Activated CD8-positive, alpha-beta memory T cell treated with anti-CD3 and anti-CD28 coated beads, Interleukin-2, amount 50 U/mL, for 24 hours (primary cell): Measurements from ENCODE around the gene GPC1.

Experiments used
- DNase-seq: peaks from one replicate; pipeline ENCODE4 v3.0.0-alpha.2; 2020; ENCODE audit errors: extremely low read depth

GPC1 gene

DNA sequence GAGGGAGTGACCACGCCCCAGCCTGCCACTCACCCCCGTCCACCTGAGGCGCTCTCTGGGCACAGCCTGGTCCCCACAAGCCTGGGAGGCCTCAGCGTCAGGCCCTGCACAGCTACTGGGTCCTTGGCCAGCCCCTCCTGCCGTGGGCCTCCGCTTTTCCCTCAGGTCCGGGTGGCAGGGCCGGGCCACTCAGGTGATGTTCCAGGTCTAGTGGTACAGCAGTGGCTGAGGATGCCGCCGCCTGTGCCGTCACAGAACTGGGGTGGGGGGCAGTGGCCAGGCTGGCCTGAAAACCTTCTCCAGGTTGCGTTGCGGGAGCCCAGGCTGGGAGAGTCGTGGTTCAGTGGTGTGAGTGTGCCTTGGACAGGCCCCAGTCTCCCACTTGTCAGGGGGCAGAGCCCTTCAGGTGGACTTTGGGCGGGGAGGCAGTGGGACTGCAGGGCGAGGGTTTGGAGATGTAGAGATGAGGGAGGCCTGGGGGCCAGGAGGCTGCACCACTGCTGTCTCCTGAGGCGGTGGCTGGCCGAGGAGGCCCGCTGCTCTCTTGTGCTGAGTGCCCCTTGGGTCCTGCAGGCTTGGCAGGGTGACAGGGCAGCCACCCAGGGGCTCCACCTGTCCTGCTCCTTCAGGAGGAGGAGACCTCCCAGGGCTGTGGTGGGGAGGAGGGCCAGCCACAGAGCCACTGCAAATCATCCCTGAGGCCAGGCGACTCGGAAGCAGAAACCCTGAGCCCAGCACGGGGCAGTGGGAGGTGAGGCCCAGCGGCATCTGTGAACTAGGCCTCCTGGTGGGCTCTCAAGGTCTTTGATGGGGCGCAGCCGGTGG lies 7.6 kb downstream of the GPC1 start:
- no peak for DNase-seq

DNA sequence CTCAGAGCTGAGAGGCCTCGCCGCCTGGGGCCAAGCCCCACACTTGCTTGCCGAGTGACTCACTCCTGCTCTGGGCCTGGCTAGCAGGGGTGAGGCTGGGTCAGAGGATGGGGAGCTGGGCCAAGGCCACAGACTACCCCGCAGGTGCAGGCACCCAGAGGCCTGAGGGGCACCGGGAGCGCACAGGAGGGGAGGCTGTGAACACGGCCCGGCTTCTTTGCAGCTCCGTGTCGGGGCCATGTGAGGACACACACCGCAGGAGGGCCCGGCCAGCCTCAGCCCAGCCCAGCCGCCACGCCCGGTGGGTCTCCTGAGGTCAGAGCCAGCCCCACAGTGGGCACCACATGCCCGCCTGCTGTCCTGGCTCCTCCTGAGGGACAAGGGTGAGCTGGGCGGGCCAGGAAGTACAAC lies 8.4 kb downstream of the GPC1 start:
- DNase-seq = no peak

DNA sequence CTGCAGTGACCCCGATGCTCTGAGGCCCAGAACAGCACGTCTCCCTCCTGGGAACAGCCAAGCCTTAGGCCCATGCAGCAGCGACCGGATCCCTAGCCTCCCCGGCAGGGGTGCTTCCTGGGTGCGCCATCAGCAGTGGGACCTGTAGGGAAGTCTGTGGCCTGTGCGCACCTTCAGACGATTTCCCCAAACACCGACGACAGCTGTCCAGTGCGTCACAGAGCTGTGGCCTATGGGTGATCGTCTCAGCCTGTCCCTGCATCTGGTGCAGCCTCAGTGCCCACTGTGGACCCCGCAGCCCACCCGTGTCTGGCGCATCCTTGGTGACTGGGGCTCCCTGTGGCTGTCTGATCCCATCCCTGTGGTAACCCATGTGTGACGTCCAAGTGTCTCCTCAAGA lies 9.0 kb downstream of the GPC1 start:
- DNase-seq = no peak

DNA sequence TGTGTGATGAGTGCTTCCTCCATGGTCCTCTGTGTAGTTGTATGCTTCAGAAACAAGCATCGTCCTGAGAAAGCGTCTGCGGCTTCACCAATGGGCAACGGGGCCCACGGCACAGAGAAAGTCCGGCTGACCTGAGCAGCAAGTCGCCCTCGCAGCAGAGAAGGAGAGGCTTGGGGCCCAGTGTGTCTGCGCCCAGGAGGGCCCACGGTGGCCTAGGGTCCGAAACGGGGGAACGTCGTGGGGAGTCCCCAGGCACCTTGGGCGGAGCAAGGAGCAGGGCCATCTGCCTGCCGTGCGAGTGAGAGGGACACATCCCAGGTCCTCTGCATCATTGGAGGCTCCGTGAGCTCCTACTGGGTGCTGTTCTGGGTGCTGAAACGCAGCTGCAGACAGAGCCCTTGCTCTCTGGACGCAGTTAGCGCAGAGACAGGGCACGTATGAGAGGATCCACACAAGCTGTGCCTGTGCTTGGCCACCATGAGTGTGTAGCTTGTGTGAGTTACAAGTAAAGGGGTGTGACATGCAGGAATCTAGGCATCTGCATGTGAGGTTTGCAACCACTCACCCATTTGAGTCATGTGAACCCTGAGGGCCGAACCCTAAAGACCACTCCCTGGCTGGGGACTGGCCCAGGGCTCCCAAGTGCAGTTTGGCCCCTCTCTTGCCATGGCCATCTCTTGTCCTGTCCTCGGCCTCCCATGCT lies 10.6 kb downstream of the GPC1 start:
- no peak for DNase-seq

DNA sequence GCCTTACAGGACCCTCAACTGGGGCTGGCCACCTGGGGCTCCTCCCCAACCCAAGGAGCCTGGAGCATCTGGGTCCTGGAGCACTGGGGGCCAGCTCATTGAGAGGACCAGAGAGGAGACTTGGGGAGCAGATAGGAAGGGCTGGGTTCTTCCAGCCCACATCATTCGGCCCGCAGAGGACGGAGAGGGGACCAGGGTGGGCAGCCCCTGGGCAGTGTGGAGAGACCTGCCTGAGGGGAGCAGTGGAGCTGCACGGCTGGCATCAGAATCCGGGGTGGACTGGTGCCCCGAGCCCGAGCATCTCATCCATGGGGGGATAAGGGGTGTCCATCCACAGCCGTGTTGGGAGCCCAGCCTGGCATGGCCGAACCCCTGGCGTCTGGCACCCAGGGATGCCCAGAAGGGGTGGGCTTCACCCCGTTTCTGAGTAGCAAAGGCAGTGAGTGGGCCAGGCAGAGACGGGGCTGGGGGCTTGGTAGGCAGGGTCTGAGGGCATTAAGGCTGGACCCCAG lies 11.3 kb downstream of the GPC1 start:
- DNase-seq = no peak

DNA sequence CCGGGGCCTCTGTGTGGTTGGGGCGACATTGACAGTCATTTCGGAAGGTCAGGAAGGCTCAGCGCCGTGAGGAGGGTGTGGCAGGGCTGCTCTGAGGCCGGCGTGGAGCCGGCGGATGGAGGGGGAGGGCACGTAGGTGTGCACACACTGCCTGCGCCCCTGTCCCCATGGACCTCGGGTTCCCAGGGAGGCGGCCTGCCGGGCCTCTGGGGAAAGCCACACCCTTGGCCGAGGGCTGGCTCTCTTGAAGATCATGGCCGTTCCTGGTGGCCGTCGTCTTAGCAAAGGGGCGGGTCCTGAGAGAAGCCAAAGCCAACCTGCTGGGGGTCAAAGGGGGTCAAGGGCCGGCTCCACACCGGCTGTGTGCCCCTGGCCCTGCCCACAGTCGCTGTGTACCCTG lies 11.9 kb downstream of the GPC1 start:
- no peak for DNase-seq

DNA sequence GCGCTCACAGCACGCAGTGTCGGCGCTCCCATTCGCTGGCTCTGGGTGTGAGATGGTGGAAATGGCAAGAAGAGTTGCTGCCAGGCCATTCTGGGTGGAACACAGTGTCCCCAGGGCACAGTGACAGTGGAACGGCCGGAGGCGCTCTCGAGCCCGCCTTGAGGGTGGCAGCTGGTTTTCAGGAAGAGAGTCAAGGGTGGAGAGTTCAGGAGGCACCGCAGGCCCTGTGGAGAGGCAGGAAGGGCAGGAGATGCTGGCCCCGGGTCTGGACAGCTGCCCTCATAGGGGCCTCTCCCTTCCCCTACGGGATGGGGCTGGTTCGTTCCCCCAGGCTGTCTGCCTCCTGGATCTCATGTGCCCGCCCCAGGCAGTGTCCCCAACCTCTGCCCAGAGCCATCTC lies 12.5 kb downstream of the GPC1 start:
- no peak for DNase-seq

DNA sequence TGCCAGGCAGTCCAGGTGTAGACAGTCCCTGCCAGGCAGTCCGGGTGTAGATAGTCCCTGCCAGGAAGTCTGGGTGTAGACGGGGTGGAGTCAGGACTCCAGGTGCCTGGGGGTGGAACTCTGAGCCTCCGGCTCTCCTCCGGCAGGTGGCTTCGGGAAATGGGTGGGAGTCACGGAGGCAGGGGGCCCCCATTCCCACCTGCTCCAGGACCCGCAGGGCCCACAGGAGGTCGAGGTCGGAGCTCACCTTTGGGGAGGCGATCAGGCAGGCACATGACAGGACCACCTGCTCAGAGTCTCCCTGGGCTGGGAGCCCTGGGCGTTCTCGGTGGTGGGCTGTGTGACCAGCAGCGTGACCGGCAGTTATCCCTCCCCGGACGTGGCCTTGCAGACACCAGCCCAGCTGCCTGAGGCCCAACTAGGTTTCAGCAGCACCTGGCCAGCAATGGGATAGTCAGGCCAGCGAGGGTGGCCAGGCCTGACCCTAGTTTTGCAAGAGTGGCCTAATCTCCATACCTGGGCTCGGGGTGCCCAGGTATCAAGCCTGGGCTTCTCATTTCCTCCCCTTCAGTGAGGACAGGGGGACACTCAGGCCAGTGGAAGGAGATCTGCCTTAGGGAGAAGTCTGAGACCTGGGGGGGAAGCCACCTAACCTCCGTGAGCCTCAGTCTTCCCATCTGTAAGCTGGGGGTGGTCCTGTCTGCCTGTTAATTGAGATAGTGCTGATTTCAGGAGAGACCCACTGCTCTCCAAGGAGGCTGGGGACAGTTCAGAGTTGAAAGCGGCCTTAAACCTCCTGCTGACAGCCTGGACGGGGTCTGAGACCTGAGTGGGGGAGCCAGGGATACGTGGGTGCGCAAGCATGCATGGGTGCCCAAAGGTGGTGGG lies 13.2 kb downstream of the GPC1 start:
- no peak for DNase-seq

DNA sequence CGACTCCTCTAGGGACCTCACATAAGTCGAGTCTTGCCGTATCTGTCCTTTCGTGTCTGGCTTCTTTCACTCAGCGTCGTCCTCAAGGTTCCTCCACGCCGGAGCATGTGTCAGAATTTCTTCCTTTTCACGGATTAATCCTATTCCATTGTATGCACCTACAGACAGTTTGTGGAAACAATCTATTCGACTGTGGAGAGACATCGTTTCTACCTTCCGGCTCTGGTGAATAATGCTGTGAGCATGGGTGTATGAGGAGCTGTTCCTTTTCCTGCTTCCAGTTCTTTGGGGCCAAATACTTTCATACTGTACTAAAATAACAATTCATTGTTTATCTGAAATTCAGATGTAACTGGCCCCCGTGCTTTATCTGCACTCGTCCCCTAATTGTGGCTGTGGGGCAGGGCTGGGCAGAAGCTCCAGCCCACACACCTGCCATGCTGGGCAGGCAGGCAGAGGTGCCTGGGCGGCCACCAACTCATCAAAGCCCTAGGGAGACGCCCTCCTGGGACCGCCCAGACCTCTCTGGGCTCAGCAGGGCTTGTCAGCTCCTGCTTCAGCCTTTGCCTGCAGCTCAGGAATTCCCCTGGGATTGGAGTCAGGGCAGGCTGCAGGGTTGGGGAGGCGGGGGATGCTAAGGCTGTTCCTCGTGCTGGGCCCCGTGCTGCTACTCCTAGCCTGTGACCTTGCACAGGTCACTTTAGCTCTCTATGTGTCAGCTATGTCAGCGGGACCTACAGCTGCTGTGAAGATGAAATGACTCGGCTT lies 14.5 kb downstream of the GPC1 start:
- no peak for DNase-seq

DNA sequence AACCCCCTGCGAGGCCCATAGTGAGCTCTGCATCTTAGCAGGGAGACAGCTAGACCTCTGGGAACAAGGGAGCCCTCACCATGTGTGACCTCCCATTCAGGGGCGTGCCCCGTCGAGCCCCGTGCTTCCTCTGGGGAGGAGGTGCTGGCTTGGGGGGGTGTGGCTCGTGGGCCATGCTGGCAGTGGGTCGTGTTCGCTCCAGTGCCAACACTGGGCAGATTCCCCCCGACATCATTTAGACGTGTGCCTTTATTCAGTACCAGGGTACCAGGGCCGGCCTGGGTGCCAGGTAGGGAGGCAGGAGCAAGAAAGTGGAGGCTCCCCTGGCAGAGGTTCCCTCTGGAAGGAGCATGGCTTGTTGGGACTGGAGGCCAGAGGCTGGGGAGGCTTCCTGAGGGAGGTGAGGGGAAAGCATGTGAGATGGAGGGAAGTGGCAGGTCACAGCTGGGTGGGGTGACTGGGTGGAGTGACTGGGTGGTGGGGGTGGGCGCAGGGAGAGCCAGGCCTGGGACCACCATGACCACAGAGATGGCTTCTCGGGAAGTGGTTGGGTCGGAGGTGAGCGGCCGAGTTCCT lies 15.2 kb downstream of the GPC1 start:
- DNase-seq = no peak

DNA sequence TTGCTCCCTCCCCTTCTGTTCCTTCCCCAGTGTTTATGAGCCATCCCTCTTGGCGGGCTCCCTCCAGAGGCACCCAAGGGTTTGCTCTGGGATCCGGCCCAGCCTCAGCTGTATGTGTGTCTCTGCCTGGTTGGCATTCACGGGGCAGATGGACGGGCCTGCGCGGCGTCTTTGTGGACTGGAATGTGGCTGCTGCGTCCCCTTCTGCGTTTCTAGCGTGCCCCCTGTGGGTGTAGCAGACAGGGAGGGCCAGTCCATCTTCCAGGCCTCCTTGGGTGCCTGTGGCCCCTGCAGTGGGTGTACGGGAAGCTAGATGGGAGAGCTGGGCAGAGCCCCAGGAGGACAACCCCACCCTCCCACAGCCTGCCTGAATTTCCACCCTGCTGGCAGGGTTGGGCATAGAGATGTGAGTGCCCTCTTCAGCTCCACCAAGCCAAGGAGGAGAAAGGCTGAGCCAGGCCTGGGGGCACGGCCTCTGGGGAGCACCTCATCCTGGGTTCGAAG lies 15.7 kb downstream of the GPC1 start:
- no peak for DNase-seq

DNA sequence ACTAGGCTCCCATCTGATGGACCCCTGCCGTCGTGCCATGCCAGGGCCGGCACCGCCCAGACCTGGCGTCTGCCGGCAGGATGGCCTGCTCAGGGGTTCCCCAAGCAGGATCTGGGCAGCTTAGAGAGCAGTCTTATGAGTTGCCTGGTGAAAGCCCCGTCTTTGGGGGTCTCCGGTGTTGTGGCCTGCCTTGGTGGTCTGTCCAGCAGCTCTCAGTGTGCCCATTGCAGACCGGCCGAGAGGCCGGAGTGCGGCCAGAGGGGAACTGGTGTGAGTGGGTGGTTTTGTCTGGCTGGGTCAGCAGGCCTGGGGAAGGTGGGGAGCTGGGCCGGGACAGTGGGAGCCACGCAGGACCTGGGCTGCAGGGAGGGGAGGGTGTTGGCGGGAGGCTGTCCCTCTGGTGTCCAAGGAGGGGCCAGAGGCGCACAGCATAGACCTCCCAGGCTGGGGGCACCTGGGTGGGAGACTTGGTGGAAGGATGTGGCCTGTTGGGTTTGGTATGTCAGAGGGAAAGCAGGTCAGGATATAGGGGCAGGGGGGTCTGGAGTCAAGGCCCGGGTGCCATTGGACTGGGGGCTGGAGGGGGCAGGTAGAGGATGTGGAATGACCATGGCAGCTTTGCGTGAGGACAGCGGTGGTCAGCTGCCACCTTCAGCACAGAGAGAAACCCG lies 16.5 kb downstream of the GPC1 start:
- no peak for DNase-seq

DNA sequence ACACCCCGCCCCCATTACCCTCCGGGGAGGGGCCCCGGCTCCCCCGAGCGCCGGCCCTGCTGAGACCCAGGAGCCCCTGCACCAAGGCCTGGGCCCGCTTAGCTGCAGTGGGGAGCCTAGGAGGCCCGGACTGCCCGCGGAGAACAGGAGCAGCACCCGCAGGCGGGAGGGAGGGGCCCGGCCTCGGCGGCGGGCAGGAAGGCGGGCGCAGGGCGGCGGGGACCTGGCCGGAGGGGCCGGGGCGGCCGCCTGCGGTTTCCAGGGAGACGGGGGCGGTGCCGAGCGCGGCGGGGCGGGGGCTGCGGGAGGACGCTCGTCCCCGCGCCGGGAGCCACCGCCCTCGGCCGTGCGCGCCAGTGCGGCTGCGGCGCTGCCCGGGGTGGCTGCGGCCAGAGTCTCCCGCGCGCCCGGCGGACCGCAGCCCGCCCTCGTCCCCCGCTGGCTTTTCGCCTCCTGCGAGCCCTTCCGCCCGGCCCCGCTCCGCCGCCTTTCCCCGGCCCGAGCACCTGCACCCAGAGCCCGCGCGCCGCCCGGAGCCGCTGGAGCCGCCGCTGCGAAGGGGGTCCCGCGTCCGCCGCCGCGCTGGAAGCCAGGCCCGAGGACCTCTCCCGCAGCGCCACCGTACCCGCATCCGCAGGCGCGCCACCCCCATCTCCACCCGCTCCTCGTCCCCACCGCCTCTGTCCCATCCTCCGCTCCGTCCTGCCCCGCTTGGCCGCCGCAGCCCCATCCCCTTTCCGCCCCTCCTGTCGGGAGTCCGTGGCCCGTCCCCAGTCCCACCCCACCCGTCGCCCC lies 17.2 kb downstream of the GPC1 start:
- DNase-seq = no peak

DNA sequence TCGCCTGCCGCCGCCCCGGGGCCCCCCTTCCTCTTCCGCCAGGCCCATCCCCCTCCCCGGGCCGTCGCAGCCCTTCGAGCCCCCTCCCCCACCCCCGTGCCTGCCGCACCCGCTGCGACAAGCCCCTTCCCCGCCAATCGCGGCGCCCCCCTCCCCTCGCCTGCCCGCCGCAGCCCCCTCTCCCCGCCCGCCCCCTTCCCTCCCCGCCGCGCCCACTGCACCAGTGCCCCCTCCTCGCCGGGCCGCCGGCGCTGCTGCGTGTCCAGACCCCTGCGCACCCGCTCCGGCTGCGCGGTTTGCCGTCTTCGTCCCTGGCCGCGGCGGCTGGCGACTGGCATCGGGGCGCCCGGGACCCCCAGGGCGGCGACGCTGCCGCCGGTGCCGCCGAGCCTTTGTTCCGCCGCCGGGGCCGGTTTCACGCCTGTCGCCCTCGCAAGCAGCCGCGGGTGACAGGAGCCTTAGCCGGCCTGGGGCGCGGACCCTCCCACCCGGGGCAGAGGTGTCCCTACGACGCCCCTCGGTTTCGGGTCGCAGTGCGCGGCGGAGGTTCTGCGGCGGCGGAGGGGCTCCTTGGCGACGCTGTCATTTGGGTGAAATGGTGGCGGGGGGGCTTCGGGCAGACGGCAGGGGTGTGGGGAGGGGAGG lies 18.1 kb downstream of the GPC1 start:
- no peak for DNase-seq

DNA sequence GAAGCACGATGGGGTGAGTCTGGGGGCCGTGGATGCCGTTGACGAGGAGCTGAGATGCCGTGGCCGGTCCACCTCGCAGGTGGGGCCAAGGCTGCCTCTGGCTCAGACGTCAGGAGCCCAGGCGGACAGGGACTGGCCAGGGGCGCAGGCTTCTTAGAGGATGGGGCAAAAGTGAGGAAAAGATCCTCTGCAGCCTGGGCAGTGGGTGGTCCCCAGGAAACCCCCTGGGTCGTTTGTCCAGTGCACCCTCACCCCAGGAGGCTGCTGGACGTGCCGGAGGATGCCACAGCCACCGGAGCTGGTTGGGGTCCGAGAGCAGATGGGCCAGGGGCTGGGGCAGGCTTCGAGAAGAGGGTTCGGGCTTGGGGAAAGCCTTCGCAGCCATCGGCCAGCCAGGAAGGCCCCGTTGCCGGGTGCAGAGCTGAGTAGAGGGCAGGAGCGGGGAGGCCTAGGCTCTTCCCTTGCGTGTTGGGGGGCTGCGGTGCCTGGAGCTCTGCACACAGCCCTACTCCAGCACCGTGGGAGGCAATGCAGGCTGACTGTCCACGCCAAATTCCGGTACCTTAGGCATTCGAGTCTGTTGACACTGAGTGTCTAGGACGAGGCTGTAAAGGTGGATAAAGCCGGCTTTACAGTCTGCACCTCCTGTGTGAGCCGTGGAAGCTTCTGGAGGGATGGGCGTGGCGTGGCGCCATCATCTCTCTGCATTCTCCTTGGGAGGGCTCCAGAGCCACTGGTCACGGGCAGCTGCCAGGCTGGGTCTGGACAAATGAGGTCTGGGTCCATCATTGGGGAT lies 18.8 kb downstream of the GPC1 start:
- DNase-seq = no peak

DNA sequence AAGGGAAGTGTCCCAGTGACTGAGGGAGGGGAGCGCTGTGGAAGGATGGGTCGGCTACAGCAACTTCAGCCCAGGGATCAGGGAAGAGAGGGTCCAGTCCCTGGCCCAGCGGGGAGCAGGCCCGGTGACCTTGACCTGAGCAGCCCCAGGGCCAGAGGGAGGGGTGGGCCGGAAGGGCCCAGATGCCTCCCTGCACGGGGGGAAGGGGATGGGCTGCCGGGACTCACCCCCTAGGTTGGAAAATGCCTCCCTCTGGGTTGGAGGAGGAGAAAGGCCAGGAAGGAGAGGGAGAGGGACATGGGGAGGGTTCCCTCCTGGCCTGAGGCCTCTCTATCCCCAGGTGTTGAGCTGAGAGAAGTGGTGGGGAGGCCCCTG lies 19.8 kb downstream of the GPC1 start:
- DNase-seq = no peak

DNA sequence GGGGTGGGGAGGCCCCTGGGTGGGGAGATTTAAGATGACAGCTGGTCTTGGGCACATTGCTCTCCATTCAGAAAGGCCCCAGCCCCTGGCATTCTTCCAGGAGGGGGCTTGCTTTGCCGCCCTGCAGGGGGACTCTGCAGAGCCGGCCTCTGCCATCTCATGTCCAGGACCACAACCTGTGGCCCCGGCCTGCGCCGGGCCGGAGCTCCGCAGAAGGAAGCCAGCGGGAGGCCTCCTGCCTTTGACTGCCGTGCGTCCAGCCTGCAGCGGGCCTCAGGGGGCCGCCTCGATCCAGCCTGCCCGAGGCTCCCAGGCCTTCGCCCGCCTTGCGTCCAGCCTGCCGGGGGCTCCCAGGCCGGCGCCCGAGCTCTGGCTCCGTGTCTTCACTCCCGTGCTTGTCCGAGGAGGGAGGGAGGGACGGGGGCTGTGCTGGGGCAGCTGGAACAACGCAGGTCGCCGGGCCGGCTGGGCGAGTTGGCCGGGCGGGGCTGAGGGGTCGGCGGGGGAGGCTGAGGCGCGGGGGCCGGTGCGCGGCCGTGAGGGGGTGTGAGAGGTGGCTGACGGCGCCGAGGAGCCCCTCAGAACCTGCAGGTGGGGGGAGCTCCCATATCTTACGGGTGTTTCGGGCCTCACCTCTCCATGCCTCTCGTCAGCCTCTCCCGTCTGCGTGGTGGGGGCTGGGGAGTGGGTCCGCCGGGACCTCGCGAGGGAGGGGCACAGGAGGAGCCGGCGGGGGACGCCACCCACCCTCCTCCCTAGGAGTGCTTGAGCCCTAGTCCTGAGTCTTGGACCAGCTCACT lies 20.4 kb downstream of the GPC1 start:
- no peak for DNase-seq
